GM12801 (cell line): Measurements from ENCODE around the gene SSTR3.
A peak's percentile ranks its signal among the peaks of the same experiment; 100 is the strongest.

Source experiments
- TF ChIP-seq, protein P1 (sequence below): IDR thresholded peaks from one replicate; pipeline ENCODE4 v1.5.1; 2011; ENCODE audit warnings: control low read depth; ENCODE audit not compliant: insufficient read length; ENCODE audit errors: extremely low read depth

Gene SSTR3

GRCh38 chr22:37203354-37204044, 8.8 kb downstream of the SSTR3 start:
- TF ChIP-seq, protein P1, sequence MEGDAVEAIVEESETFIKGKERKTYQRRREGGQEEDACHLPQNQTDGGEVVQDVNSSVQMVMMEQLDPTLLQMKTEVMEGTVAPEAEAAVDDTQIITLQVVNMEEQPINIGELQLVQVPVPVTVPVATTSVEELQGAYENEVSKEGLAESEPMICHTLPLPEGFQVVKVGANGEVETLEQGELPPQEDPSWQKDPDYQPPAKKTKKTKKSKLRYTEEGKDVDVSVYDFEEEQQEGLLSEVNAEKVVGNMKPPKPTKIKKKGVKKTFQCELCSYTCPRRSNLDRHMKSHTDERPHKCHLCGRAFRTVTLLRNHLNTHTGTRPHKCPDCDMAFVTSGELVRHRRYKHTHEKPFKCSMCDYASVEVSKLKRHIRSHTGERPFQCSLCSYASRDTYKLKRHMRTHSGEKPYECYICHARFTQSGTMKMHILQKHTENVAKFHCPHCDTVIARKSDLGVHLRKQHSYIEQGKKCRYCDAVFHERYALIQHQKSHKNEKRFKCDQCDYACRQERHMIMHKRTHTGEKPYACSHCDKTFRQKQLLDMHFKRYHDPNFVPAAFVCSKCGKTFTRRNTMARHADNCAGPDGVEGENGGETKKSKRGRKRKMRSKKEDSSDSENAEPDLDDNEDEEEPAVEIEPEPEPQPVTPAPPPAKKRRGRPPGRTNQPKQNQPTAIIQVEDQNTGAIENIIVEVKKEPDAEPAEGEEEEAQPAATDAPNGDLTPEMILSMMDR, result no peak

- TF ChIP-seq, protein P1, result no peak
Measured at GRCh38 chr22:37202716-37203115, 9.6 kb downstream of the SSTR3 start.

- TF ChIP-seq, protein P1, result no peak
Measured at GRCh38 chr22:37202001-37202555, 10.2 kb downstream of the SSTR3 start.

GRCh38 chr22:37199760-37200108, 12.5 kb downstream of the SSTR3 start:
- TF ChIP-seq, protein P1, result no peak

DNA sequence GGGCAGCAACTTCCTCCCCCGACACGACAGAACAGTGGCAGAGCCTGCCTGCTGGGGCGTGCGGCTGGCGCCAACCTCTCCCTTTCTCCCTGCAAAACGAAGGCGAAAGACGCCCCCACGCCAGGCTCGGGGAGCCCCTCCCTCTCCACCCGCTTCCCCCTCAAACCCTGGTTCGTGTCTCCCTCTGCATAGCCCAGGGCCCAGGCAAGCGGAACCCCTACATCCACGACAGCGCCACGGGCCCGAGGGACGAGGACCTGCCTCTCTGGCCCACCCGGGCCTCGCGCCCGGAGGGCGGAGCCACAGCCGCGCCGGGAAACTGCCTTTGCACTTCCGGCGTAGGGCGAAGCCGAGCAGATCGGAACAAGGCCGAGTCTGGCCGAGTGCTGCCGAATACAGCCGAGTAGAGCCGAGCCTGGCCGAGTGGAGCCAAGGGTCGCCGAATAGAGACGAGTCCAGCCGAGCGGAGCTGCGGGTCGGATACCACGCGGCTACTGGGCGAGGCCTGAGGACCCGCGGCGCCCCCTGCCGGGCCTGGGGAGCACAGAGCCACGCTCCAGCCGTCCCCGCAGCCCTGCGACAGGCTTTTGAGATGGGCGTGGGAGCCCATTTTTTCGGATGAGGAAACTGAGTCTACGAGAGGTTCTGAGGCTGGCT, 13.0 kb downstream of the SSTR3 start:
- TF ChIP-seq, protein P1, result no peak

DNA sequence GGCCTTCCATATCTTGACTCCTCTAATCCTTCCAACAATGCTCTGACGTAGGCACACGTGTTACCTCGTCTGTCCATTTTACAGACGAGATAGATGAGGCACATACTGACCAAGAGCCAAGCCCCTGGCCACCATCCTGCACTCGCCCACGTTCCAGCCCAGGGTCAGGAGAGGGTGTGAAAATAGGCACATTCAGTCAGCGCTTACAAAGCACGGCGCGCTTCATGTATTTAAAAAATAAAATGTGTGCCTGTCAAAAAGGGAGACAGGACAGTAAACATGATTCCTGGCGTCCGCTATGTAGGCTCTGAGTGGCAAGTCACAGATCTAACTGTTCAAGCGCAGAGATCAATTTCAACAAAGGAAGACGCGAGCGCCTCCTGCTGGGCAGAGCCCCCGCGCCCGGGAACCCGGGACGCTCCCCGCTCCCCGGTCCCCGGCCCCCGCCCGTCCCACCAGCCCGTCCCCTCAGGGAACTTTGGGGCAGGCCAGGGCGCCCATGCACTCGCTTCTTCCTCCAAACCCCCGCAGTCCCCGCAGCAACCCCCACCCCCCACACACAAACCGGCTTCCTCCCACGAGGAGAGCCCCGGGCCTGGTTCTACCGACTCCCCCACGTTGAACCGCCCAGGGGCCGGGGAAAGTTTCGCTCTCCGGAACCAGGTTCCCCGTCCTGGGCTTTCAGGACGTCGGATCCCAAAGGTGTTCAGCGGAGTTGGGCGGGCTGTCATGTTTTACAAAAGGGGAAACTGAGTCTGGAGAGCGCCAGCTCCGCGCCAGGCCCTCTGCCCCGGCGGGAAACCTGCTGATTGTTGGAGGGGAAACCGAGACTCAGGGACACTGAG, 13.8 kb downstream of the SSTR3 start:
- TF ChIP-seq, protein P1, result peak; percentile 58
